Common myeloid progenitor, CD34-positive (primary cell): ENCODE measurements around the gene GTPBP3.

ENCODE experiments used
- CTCF ChIA-PET: fragments of 350-600 bp; sonication (Branson Sonifier 250); formaldehyde crosslinking; loops from one replicate; lab custom pipeline; 2021; ENCODE audit warnings: antibody characterized with exemption; lab: Charles Lee
- POLR2A ChIA-PET: fragments of 350-600 bp; sonication (Branson Sonifier 250); formaldehyde crosslinking; loops from one replicate; lab custom pipeline; 2021; ENCODE audit warnings: antibody characterized with exemption; lab: Charles Lee
- DNase-seq, 3 donors: peaks; one replicate each; pipeline versions ENCODE4 v3.0.0 to v3.0.0-alpha.2; 2013
- H3K27ac ChIP-seq, 2 experiments: 1 replicate in 1 of 2; 2 replicates in 1 of 2; pipeline ENCODE4 v1.7.0; 2013; ENCODE audit warnings: inconsistent platforms in 2 of 2, low read length in 2 of 2, mild to moderate bottlenecking in 2 of 2, low read depth in 1 of 2, moderate library complexity in 1 of 2; ENCODE audit not compliant: severe bottlenecking in 2 of 2, insufficient read depth in 1 of 2, poor library complexity in 1 of 2
- H3K27me3 ChIP-seq, 5 experiments: replicated peaks in 2 of 5; 1 replicate in 3 of 5; 2 replicates in 2 of 5; pipeline versions ENCODE4 v1.6.1 to v1.7.0; 2013; ENCODE audit warnings: low read length in 4 of 5, mild to moderate bottlenecking in 2 of 5, moderate library complexity in 2 of 5, inconsistent platforms in 1 of 5; ENCODE audit not compliant: insufficient read depth in 5 of 5, control insufficient read depth in 4 of 5
- H3K36me3 ChIP-seq, 4 experiments: 1 replicate in 2 of 4; 2 replicates in 2 of 4; pipeline versions ENCODE4 v1.6.1 to v1.7.0; 2013; ENCODE audit warnings: low read length in 3 of 4, control low read depth in 1 of 4, mild to moderate bottlenecking in 1 of 4; ENCODE audit not compliant: control insufficient read depth in 4 of 4, insufficient read depth in 4 of 4
- H3K4me1 ChIP-seq, 4 experiments: 1 replicate in 3 of 4; 2 replicates in 1 of 4; pipeline versions ENCODE4 v1.6.1 to v1.7.1; 2013; ENCODE audit warnings: low read length in 3 of 4, mild to moderate bottlenecking in 3 of 4, control low read depth in 1 of 4, inconsistent platforms in 1 of 4, moderate library complexity in 1 of 4; ENCODE audit not compliant: control insufficient read depth in 4 of 4, insufficient read depth in 4 of 4; ENCODE audit errors: control extremely low read depth in 1 of 4
- H3K4me3 ChIP-seq, 7 experiments: 1 replicate in 4 of 7; 2 replicates in 3 of 7; pipeline versions ENCODE4 v1.5.1 to v1.7.0; 2013; ENCODE audit warnings: mild to moderate bottlenecking in 7 of 7, low read length in 6 of 7, moderate library complexity in 6 of 7, inconsistent platforms in 2 of 7, low read depth in 2 of 7, control low read depth in 1 of 7; ENCODE audit not compliant: insufficient read depth in 4 of 7, control insufficient read depth in 1 of 7; ENCODE audit errors: extremely low read depth in 1 of 7
- H3K9me3 ChIP-seq, 5 experiments: 1 replicate in 4 of 5; 2 replicates in 1 of 5; pipeline versions ENCODE4 v1.6.1 to v1.7.1; 2013; ENCODE audit warnings: low read length in 4 of 5, mild to moderate bottlenecking in 2 of 5, inconsistent platforms in 1 of 5, low read depth in 1 of 5, moderate library complexity in 1 of 5; ENCODE audit not compliant: control insufficient read depth in 4 of 5, insufficient read depth in 2 of 5; ENCODE audit errors: control extremely low read depth in 1 of 5
- WGBS: methylation state at CpG from one replicate; pipeline ENCODE4 v1.1.5; 2013; ENCODE audit not compliant: insufficient coverage; 5-methylcytosine and 5-hydroxymethylcytosine counted together

GTPBP3 gene

GRCh38 chr19:17365361-17365760 is 28.0 kb downstream of the GTPBP3 start:
- ChIA-PET CTCF (interaction anchor here (1.0 to 3.4 kb wide), 8 partner anchors 8 to 100 kb away, joined by 3 to 16 read pairs (median 4); no protein-coding TSS in a partner anchor), POLR2A (no interaction called here)
- Histone ChIP-seq H3K4me3 (no peak overlapping the region), H3K9me3 (no peaks in the 10 kb centered on the region), H3K27ac (no peak overlapping the region), H3K36me3 (no peaks in the 10 kb centered on the region), H3K27me3 (no peaks in the 10 kb centered on the region), H3K4me1 (peaks cover 3 to 11% (median 8%) of the 10 kb centered on the region in 4 experiments)
- DNase-seq = no peak
- WGBS = 95% methylated on average over 19 of the region's 22 CpGs

GRCh38 chr19:17370026-17370587 is 32.8 kb downstream of the GTPBP3 start:
- DNase-seq = peak; percentile 41 to 81 (median 73)
- Histone ChIP-seq H3K27ac (no peak overlapping the region), H3K27me3 (no peaks in the 10 kb centered on the region), H3K36me3 (no peaks in the 10 kb centered on the region), H3K4me1 (peaks cover 6 to 14% (median 10%) of the 10 kb centered on the region in 4 experiments), H3K9me3 (no peaks in the 10 kb centered on the region), H3K4me3 (peak overlapping the region in 3 of 7 experiments; percentile 6 to 57 (median 38))
- ChIA-PET POLR2A (no interaction called here), CTCF (no interaction called here)
- 0% methylated on average over 6 of the region's 8 CpGs for WGBS

GRCh38 chr19:17376935-17377600 is 39.7 kb downstream of the GTPBP3 start, which contains the start of gene PLVAP:
TSS of gene PLVAP (minus strand) at chr19:17377342. CDS start at chr19:17377288, 54 bp downstream.
- Histone ChIP-seq H3K36me3 (no peaks in the 10 kb centered on the region), H3K4me1 (peaks cover 3 to 33% (median 29%) of the 10 kb centered on the region in 4 experiments), H3K4me3 (peak within 1 kb of the TSS in 3 of 7 experiments; percentile 40 to 48 (median 43)), H3K9me3 (peaks cover 0 to 2% (median 0%) of the 10 kb centered on the region in 5 experiments), H3K27me3 (no peaks in the 10 kb centered on the region), H3K27ac (no peak within 1 kb of the TSS)
- ChIA-PET POLR2A (no interaction called here), CTCF (interaction anchor here (1.2 to 2.6 kb wide), 4 partner anchors 9 to 29 kb away, joined by 3 to 8 read pairs (median 6); no protein-coding TSS in a partner anchor)
- 41% methylated on average over 33 of the region's 39 CpGs for WGBS
- DNase-seq = peak in 2 of 3 donors; percentile 42 to 64

- ChIA-PET POLR2A (no interaction called here), CTCF (interaction anchor here (0.6 to 2.3 kb wide), 5 partner anchors 8 to 31 kb away, joined by 3 to 10 read pairs (median 4); no protein-coding TSS in a partner anchor)
- Histone ChIP-seq H3K27me3 (no peaks in the 10 kb centered on the region), H3K9me3 (peaks cover 0 to 2% (median 0%) of the 10 kb centered on the region in 5 experiments), H3K4me3 (peak overlapping the region in 1 of 7 experiments; percentile 40), H3K36me3 (no peaks in the 10 kb centered on the region), H3K4me1 (peaks cover 7 to 45% (median 38%) of the 10 kb centered on the region in 4 experiments), H3K27ac (no peak overlapping the region)
- 24% methylated on average over 5 of the region's 13 CpGs for WGBS
- DNase-seq = peak in 2 of 3 donors; percentile 53 to 65
Measured at GRCh38 chr19:17378271-17378670, 40.9 kb downstream of the GTPBP3 start.

GRCh38 chr19:17379221-17379631 is 41.9 kb downstream of the GTPBP3 start:
- POLR2A ChIA-PET = interaction anchor here (0.9 kb wide), 1 partner anchor 9 kb away, joined by 3 read pairs; no protein-coding TSS in a partner anchor

GRCh38 chr19:17380426-17381138 is 43.2 kb downstream of the GTPBP3 start:
- Histone ChIP-seq H3K9me3 (peaks cover 0 to 2% (median 0%) of the 10 kb centered on the region in 5 experiments), H3K27me3 (no peaks in the 10 kb centered on the region), H3K36me3 (no peaks in the 10 kb centered on the region), H3K4me3 (no peak overlapping the region), H3K27ac (no peak overlapping the region), H3K4me1 (peaks cover 7 to 45% (median 38%) of the 10 kb centered on the region in 4 experiments)
- 100% methylated on average over 3 of the region's 5 CpGs for WGBS
- ChIA-PET POLR2A (no interaction called here), CTCF (interaction anchor here (1.2 kb wide), 1 partner anchor 9 kb away, joined by 10 read pairs; no protein-coding TSS in a partner anchor)
- DNase-seq = no peak

More at GRCh38 chr19:17379221-17379631, 41.9 kb downstream of the GTPBP3 start:
- peaks cover 0 to 2% (median 0%) of the 10 kb centered on the region in 5 experiments for H3K9me3 ChIP-seq
- no peaks in the 10 kb centered on the region for H3K27me3 ChIP-seq
- no peaks in the 10 kb centered on the region for H3K36me3 ChIP-seq
- H3K27ac ChIP-seq = no peak overlapping the region
- DNase-seq = peak in 2 of 3 donors; percentile 72 to 79
- WGBS = 27% methylated on average over 5 of the region's 14 CpGs
- H3K4me1 ChIP-seq = peaks cover 7 to 45% (median 38%) of the 10 kb centered on the region in 4 experiments
- CTCF ChIA-PET = interaction anchor here (0.6 to 2.3 kb wide), 4 partner anchors 10 to 204 kb away, joined by 3 to 10 read pairs (median 4); no protein-coding TSS in a partner anchor
- peak overlapping the region in 2 of 7 experiments; percentile 23 to 26 for H3K4me3 ChIP-seq
